ENCODE measurements around the gene RASAL1.

The RASAL1 gene

DNA sequence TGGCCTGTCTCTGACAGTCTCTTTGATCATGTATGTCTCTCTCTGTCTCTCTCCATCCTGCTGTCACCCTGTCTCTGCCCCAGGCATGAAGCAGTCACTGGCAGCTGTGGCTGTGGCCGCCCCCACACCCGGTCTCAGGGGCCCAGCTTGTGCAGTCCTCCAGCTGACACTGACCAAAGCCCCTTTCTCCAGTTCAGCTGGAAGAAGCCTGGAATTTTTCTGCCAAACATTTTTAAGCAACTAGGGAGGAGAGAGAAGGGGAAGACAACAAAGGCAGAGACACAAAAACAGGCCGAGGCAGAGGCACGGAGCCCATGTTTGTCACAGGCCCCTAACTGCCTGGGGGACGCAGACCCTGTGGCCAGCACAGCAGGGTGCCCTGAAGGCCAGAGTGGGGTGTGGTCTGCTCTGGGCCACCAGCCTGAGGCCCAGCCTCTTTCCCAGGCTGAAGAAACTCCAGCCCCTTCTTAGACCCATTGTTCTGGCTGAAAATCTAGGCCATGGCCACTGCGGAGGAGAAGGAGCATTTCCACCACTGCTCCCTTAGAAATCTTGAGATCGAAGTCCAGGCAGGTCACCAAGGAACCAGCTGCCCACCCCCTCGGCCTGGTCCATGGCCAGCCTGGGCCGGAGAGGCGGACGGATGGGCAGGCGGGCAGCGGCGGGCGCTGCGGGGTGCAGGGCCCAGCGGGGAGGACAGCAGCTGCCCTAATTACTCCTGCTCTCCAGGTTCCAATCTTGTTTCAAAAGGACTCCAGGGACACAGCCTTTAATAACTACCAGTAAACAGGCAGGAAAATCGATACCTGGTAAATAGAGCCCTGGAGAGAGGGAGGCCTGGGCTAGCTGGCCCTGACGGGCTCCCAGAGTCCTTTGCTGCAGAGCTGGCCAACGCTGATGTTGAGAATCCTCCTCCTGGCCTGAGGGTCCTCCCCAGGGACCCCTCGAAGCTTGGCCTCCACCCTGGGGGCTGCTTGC, 64.1 kb downstream of the RASAL1 start:
- Mint-ChIP-seq H3K9me3 (no peaks in the 10 kb centered on the region), H3K4me1 (ENCODE audit: low read depth in 2 of 2) (peaks cover 28 to 44% of the 10 kb centered on the region in 2 donors), H3K36me3 (ENCODE audit: insufficient read depth) (no peaks in the 10 kb centered on the region), H3K27ac (peak overlapping the region; percentile 71 to 87), H3K4me3 (peak overlapping the region in 1 of 2 donors; percentile 37), H3K27me3 (no peaks in the 10 kb centered on the region)
- ATAC-seq (replicated peaks) (no peak), DNase-seq (no peak)

- Mint-ChIP-seq H3K4me1 (ENCODE audit: low read depth in 2 of 2) (peaks cover 28 to 38% of the 10 kb centered on the region in 2 donors), H3K27me3 (no peaks in the 10 kb centered on the region), H3K4me3 (peak overlapping the region in 1 of 2 donors; percentile 57), H3K27ac (peak overlapping the region; percentile 74 to 85), H3K36me3 (ENCODE audit: insufficient read depth) (no peaks in the 10 kb centered on the region), H3K9me3 (no peaks in the 10 kb centered on the region)
- DNase-seq = peak; percentile 22 to 25 (median 24)
- peak; percentile 87 for ATAC-seq (replicated peaks)
Measured at GRCh38 chr12:113070117-113070906, 65.2 kb downstream of the RASAL1 start.

DNA sequence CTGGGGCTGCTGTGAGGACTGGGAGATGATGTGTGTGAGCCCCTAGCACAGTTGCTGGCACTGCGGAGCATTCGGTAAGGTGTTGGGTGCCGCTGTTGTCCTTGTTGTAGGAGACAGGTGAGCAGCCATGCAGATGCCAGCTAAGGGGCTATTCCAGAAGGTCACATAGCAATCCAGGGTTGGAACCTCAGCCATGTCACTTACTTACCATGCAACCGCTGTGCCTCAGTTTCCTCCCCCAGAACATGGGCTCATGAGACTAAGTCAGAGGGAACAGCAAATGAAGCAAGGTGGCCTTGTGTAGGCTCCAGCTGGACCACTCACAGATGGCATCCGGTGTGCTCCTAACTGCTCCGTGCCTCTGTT, 65.8 kb downstream of the RASAL1 start:
- ATAC-seq (replicated peaks) (no peak), DNase-seq (no peak)
- Mint-ChIP-seq H3K4me3 (no peak overlapping the region), H3K9me3 (no peaks in the 10 kb centered on the region), H3K27me3 (no peaks in the 10 kb centered on the region), H3K4me1 (ENCODE audit: low read depth in 2 of 2) (peaks cover 26 to 36% of the 10 kb centered on the region in 2 donors), H3K27ac (peak overlapping the region; percentile 74 to 85), H3K36me3 (ENCODE audit: insufficient read depth) (no peaks in the 10 kb centered on the region)

DNA sequence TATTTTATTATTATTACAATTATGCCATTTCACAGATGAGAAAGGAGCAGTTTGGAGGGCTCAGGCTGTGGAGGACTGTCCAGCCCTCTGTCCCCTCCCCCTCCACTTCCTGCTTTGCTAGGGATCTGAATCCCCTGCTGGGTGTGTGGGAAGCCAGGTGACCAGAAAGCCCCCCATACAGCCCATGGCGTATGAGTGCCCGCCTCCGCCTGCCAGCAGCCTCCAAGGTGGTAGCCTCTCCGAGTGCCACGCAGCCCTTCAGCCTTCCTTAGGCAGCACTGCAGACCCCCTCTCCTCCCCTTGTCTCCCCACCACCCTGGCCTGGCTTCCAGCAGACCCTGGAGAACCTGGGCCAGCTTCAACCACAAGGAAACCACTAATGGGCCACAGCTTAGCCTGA, 66.4 kb downstream of the RASAL1 start:
- Mint-ChIP-seq H3K27ac (peak overlapping the region in 1 of 2 donors; percentile 85), H3K36me3 (ENCODE audit: insufficient read depth) (no peaks in the 10 kb centered on the region), H3K4me3 (no peak overlapping the region), H3K9me3 (no peaks in the 10 kb centered on the region), H3K27me3 (no peaks in the 10 kb centered on the region), H3K4me1 (ENCODE audit: low read depth in 2 of 2) (peaks cover 20 to 31% of the 10 kb centered on the region in 2 donors)
- DNase-seq (no peak), ATAC-seq (replicated peaks) (no peak)

- Mint-ChIP-seq H3K4me1 (ENCODE audit: low read depth in 2 of 2) (peaks cover 17 to 25% of the 10 kb centered on the region in 2 donors), H3K4me3 (no peak overlapping the region), H3K9me3 (no peaks in the 10 kb centered on the region), H3K27ac (peak overlapping the region in 1 of 2 donors; percentile 27), H3K36me3 (ENCODE audit: insufficient read depth) (no peaks in the 10 kb centered on the region), H3K27me3 (no peaks in the 10 kb centered on the region)
- ATAC-seq (replicated peaks) (no peak), DNase-seq (no peak)
Measured at GRCh38 chr12:113067987-113068935, 67.3 kb downstream of the RASAL1 start.

GRCh38 chr12:113066813-113067400, 68.7 kb downstream of the RASAL1 start:
- DNase-seq (no peak), ATAC-seq (replicated peaks) (no peak)
- Mint-ChIP-seq H3K9me3 (no peaks in the 10 kb centered on the region), H3K27ac (peak overlapping the region in 1 of 2 donors; percentile 49), H3K27me3 (no peaks in the 10 kb centered on the region), H3K4me1 (ENCODE audit: low read depth in 2 of 2) (peaks cover 14 to 19% of the 10 kb centered on the region in 2 donors), H3K36me3 (ENCODE audit: insufficient read depth) (no peaks in the 10 kb centered on the region), H3K4me3 (no peak overlapping the region)

GRCh38 chr12:113065126-113066007, 70.2 kb downstream of the RASAL1 start:
- peaks cover 6 to 13% of the 10 kb centered on the region in 2 donors for H3K4me1 Mint-ChIP-seq (ENCODE audit: low read depth in 2 of 2)

GRCh38 chr12:113064395-113065125, 71.0 kb downstream of the RASAL1 start:
- no peak for DNase-seq
- Mint-ChIP-seq H3K36me3 (ENCODE audit: insufficient read depth) (no peaks in the 10 kb centered on the region), H3K9me3 (no peaks in the 10 kb centered on the region), H3K4me3 (no peak overlapping the region), H3K27me3 (no peaks in the 10 kb centered on the region), H3K27ac (peak overlapping the region in 1 of 2 donors; percentile 6), H3K4me1 (ENCODE audit: low read depth in 2 of 2) (peaks cover 0 to 7% of the 10 kb centered on the region in 2 donors)
- no peak for ATAC-seq (replicated peaks)

More at GRCh38 chr12:113065126-113066007, 70.2 kb downstream of the RASAL1 start:
- ATAC-seq (replicated peaks) (no peak), DNase-seq (no peak)
- peak overlapping the region in 1 of 2 donors; percentile 23 for H3K27ac Mint-ChIP-seq
- H3K36me3 Mint-ChIP-seq (ENCODE audit: insufficient read depth) = no peaks in the 10 kb centered on the region
- no peaks in the 10 kb centered on the region for H3K9me3 Mint-ChIP-seq
- H3K27me3 Mint-ChIP-seq = no peaks in the 10 kb centered on the region
- no peak overlapping the region for H3K4me3 Mint-ChIP-seq

DNA sequence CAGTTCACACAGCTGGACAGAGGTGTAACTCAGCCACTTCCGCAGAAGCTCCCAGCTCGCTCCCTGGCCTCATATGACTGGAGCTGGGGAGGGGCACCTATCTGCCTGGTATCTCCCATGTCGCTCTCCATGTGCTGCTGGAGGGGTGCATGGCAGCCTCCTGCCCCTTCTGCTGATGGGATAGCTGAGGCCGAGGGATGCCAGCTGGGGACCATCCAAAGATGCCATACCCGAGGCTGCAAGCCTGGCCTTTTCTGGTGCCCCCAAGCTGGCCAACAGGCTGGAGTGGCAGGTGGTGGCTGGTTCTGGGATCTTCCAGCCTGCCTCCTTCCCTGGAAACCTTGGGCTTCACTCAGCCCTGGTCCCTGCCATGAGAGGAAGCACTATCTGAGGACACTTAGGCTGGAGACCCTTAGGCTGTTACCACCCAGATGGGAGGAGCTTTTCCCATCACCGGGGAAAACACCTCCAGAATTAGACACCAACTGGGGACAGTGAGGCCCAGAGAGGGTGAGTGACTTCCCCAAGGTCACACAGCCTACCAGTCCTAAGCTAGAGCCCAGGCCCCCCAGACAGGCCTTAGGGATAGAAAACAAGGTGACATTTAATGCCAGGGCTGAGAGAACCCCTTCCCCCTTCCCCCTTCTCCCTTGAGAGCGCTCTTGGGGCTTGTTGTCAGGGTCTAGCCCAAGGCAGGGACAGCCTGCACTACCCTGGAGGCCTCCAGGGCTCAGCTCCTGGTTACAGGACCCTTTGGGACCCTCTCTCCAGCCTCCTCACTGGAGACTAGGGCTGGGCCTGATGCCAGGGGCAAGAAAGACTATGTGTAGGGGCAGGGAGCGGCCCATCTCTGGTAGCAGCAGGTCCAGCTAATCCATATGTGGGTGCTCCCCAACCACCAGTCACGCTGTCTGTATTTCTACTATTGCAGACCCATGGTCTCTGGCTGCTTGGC, 71.9 kb downstream of the RASAL1 start:
- Mint-ChIP-seq H3K4me1 (ENCODE audit: low read depth in 2 of 2) (peaks cover 0 to 4% of the 10 kb centered on the region in 2 donors), H3K9me3 (no peaks in the 10 kb centered on the region), H3K27me3 (no peaks in the 10 kb centered on the region), H3K4me3 (no peak overlapping the region), H3K27ac (no peak overlapping the region), H3K36me3 (ENCODE audit: insufficient read depth) (no peaks in the 10 kb centered on the region)
- ATAC-seq (replicated peaks) (no peak), DNase-seq (no peak)

DNA sequence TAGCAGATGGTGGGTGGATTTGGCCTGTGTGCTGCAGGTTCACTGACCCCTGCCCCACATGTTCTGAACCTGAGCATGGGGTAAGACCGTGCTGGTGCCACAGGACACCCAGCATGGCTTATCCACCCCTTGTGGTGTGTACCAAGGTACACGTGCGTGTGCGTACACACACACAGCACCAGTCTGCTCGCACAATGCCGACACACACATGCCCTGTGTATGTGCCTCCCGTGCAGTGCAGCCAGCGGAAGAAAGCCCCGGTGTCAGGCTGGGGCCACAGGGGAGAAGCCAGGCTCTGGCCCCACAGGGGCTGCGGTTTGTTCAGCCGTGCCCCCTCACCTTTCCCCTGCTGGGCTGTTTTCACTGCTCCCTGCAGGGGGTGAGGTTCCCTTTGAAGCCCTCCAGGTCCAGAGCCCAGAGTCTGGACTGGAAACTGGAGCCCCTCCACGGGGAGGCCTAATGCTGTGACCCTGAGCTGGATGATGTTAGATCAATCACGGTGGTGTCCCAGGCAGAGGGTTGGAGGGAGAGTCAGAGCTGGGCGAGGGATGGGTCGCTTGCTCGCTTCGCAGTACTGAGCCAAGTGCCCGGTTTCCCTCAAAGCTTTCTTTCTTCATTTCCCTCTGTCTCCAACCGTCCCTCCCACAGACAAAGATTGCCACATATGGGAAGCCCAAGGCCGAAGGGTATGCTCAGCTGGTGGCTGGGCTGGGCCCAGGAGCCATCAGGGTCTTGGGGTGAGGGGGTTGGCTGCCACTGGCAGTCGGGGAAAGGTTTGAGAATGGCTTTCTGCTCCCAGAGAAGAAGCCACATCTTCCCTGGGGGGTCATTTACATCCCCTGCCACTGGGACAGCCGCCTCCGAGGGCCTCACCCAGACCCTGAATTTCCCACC, 72.8 kb downstream of the RASAL1 start:
- ATAC-seq (replicated peaks) = no peak
- no peaks in the 10 kb centered on the region for H3K9me3 Mint-ChIP-seq
- H3K4me3 Mint-ChIP-seq = no peak overlapping the region
- no peak for DNase-seq
- no peaks in the 10 kb centered on the region for H3K36me3 Mint-ChIP-seq (ENCODE audit: insufficient read depth)
- H3K27ac Mint-ChIP-seq = no peak overlapping the region
- peaks cover 0 to 6% of the 10 kb centered on the region in 2 donors for H3K4me1 Mint-ChIP-seq (ENCODE audit: low read depth in 2 of 2)
- no peaks in the 10 kb centered on the region for H3K27me3 Mint-ChIP-seq

All from effector memory CD8-positive, alpha-beta T cell (primary cell).